HS-5 (cell line): ENCODE measurements around the gene STPG4.
A peak's percentile ranks its signal among the peaks of the same experiment; 100 is the strongest.

Experiments used
- DNase-seq: peaks from one replicate; pipeline ENCODE4 v3.0.0-alpha.2; 2012; ENCODE audit warnings: low read depth

STPG4 gene

DNA sequence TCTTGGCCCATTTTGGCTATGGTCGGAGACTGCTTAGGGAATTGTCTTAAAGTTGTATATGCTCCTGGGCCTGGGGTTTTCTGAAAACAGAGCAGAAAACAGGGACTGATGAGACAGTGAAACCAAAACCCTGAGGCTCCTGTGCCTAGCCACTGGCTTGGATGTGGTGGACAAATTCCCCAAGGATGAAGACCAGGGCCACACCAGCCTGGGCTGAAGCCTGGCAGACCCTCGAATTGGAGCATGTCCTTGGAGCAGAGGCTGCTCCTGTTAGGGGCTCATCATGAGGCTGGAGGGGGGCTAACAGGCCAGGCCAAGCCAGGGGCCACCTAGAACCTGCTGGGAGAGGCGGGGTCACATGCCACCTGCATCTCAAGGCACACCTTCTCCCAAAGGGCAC lies 68.1 kb downstream of the STPG4 start:
- no peak for DNase-seq

DNA sequence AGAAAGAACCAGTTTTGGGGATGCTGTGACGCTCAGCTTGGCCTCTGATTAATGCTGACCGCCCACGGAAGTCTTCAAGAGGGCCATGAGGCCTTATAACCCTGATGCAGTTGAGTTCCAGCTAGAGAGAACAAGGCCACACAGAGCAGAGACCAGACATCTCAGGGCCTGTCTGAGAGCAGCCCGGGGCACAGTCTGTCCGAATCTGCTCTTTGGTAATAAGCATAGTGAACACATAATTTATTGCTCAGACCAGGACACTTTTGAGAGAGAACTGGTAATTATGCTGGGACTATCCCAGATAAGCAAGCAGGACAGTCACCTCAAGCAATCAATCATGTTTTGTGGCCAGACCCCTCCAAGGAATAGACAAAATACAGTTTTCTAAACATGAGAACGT lies 68.5 kb downstream of the STPG4 start:
- DNase-seq: no peak

DNA sequence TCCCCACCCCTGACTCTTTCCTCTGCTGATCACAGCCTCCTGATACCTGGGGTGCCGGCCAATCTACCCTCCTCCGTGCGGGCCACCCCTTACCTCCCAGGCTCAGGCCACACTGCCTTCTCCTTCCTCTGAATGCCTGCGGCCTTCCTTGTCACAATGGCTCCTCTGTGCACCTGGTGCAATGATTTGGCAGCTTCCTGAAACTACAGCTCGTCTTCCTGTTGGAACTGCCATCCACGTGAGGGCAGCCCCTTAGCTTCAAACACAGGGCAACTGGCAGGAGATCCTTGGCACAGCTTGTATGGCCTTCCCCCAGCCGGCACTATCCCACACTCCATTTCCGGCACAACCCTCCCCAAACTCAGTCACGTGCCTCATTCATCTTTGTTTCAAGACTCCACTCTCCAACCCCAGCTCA lies 69.0 kb downstream of the STPG4 start:
- DNase-seq: no peak

DNA sequence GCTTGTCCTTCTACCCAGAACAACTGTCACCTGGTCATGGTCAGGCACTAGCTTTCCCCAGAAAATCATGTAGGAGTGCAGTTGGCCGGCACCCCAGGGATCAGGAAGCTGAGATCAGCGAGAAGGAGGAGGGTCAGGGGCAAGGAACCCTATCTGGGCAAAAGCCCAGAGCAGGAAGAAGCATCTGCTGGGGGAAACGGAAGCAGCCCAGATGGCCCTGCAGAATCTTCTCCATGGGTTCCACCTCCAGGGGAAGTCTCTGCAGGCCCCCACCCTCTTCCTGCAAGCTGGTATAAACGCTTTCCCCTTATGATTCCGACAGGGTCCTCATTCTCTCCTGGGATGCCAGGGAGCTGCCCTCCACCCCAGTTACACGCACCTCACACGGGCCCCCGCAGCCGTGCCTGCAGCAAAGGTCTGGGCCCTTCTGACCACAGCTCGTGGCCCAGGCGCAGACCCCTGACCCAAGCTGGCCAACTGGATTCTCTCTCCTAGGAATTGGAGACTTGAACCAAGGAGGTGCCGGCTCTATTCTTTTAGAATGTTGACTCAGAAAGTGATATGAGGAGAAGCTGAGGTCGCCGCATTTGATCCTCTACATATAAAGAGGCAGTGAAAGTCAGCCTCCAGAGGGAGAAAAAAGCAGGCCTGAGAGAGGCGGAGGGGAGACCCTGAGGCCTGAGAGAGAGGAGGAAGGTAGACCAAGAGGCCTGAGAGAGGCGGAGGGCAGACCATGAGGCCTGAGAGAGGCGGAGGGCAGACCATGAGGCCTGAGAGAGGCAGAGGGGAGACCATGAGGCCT lies 71.0 kb downstream of the STPG4 start:
- no peak for DNase-seq

DNA sequence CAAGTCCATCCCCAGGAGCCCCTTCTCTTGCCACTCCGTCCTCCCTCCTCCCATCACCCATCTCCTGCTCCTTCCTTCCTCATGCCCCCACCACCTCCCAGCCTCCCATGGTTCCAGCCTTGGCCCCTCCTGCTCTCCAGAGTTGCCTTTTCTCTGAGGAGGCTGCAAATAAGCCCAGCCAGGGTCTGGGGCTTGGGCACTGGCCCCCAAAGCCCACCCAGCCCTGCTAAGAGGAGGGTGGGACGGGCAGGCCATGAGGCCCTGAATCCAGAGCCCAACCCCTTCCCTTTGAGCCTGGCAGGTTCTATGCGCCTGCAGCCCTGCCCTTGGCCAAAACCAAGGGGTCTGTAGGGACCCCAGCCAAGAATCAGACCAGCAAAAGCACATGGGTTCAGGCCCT lies 71.6 kb downstream of the STPG4 start:
- DNase-seq: no peak

DNA sequence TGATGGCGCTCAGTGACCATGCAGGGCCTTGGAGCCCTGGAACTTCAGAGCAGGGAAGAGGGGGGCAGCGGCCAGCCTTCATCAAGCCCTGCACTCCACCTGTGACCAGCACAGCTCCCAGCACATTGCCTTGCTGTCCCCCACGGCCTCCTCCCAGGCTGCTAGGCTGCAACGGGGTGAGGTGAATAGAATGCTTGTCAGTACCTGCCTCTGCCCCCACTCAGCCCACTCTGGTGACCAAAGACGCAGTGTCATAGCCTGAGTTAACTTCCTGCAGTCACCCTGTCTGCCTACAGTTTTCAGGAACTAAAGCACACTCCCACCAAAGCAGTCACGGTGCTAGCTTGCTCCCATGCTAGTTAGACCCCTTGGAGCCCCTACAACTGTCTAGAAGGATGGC lies 72.1 kb downstream of the STPG4 start:
- DNase-seq: no peak

DNA sequence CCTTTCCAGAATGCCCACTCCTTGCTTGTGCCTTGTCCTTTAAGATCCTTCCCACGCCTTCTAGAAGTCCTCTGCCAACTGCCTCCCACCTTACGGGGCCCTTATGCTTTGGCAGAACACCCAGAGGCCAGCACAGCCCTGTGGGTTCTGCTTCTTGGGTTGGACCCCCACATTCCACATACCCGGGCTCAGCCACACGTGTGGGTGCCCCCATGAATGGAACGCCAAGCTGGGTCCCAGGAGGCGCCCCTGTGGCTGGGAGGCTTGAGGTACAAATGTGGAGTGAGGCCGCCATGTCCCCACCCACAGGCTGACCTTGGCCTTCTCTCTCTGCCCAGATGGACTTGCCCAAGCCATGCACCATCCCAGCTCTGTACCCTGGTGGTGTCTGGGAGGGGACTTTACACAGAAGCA lies 74.2 kb downstream of the STPG4 start:
- DNase-seq: no peak

DNA sequence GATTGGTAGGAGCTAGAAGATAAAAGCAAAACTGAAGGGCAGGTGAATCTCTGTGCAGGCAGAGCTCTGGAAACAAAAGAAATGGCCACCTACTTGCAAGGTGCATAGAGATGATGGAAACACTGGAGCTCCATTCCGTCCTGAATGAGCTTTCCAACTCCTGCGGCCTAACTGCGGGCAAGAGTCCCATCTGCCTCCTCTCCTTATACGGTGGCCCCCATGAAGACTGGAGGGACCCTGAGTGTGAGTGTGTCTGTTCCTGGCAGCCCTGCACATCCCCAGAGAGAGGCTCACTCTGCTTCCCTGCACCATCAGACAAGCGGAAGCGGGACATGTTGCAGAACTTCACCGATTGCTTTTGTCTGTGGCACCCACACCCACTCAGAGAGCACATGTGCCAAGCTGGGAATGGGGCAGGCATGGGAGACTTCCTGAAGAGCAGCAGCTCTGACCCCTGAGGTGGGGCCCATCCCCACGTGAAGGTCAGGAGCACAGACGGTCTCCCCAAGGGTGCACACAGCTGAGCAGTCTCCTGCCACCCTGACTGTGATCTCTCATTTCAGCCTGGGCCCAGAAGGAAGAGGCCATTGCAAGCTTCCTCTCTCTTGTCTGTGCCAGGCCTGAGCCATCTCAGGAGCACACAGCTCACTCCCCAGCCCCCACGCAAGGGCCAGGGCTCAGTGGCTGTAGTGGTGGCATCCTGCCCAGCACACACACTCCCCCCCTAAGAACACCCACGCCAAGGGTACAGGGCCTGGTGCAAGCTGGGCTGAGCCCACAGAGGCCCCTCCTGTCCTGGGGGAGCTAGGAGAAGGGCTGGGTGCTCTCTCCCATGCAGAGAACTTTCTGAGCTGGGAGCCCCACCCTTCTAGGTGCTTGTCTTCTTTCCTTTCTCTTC lies 75.3 kb downstream of the STPG4 start:
- DNase-seq: no peak

DNA sequence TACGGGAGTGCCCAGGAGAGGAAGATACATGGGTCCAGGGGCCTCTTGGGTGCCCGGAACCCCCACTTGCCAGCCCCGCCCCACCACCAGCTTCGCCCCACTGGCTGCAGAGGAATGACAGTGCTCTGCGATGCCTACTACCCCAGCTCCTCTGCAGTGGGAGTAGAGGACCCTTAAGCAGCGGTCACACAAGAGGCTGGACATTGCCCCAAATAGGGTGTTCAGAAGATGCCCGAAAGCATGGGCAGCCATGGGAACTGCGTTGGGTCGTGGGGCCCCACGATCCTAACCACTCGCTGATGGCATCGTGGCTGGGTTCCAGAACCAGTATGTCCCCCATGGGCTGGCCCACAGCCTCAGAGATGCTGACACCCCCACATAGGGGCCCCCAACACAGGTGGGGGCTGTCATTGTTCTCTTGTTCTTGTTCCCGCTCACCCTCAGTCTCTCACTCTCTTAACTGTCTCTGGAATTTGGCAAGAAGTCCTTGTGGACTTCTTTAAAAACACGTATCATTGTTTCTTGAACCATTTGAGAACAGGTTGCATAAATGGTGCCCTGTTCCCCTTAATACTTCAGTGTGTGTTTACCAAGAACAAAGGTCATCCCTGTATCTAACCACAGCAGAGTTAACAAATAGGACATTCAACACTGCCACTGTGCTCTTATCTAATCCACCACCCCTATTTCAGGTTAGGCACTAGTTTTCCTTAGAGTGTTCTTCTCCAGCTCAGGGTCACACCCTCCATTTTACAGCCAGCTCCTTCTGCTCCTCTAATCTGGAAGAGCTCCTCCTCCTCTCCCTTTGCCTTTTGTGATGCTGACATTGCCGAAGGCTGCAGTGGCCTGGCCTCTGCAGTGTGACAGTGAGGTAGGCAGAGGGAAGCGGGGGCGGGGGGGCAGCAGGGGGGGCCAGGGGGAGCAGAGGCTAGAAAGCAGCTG lies 76.3 kb downstream of the STPG4 start:
- DNase-seq: no peak

DNA sequence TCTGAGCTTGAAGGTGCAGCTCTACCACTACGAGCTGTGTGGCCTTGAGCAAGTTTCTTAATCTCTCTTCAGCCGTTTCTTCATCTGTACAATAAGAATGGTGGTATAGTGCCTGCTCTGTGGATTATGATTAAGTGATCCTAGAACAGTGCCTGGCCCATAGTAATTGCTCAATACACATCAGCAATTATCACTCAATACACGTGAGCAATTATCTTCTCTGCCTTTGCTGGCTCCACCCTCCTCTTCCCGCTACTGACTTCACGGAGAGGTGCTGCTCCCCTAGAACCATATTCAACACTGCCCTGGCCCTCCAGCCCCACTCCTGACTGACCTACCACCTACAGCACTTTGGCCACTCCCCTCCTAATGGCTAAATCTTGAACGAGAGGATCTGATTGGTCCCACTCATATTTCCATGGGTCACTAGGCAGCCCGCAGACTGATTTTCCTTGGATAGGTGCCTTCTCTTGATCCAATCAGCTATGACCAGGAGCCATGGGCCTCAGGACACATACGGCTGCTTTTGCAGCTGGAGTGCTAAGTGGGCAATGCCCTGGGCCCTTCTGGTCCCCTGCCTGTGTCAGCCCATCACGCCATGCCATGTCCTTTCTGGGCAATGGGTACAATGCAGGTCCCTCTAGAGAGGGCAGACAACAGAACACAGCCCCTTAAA lies 77.5 kb downstream of the STPG4 start:
- no peak for DNase-seq

DNA sequence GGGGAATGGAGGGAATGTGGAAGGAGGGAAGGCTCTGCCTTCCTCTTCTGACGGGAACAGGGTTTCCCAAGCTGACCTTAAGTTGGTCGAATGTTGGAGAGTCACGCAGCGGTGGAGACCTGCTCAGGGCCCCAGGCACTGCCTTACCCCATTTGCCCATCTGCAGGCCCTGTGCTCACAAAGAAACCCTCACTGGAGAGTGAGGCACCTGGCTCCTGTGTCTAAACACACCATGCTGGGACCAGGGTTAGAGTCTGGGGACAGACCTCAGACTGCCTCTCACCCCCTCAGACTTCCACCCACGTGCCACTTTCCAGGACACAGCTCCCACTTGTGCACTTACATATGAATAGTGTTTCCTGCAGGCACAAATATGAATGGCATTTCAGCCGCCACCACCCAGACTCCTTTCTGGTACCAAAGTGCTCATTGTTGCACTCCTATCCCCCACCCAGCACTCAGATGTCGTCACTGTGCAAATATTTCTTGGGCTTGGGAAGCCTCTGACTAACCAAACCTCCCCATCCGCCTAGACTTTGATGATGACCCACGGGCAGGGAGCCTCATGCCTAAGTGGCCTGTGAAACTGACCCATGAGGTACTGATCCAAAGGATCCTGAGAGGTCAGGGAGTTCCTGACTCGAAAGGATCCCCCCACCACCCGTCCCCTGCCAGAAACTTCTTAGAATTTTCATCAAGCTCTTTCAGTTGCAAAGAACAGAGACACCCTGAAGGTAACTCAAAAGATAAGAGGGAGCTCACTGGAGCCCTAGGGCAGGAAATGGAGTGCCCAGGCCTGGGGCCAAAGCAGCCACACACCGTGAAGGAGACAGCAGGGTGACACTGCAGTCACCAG lies 78.3 kb downstream of the STPG4 start:
- peak; percentile 96 for DNase-seq

DNA sequence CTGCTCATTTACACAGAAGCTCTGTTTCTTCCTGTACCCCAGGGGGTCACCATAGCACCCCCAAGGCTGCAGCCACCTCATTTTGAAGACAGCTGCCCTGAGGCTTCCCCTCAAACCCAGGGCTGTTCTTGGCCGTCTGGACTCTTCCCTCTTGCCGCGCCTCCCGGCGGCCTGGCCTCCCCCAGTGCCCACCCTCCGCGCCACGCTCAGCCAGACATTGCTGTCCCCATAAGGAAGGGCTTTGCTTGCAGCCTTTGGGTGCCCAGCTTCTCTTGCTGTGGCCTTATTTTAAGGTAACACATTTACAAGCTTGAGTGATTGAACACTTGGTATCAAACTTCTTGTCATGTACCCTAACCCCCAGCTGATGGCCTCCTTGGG lies 79.0 kb downstream of the STPG4 start:
- no peak for DNase-seq

DNA sequence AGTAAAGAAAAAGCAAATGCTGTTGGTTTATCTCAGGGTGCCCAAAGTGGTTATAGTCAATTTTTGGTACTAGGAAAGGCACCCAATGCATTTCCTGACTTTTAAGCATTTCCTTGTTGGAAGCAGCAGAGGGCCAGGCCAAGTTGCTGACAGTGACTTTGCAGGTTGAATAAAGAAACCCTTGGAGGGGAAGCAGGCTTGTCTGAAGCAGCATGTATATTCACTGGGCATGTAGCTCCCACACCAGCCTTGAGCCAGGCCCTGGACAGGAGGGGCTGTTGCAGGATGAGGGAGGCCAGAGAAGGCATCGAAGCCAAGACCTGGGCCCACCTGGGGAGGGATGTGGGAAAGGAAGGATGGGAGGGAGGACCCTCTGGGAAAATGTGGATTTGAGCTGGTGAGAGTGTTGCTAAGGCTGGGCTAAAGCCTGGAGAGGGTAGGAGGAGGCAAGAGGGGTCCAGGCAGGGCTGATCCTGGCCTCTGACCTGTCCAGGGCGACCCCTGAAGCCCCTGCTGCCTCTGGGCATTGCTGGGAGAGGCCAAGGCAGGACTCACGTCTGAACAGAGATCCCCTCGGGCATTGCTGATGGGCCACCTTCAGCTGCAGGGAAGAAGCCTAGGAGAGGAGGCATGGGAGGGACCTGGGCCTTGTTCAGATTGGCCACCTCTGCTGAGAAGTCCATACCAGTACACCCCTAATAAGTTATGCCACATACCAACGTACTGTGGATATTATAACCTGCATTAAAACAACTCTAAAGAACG lies 79.6 kb downstream of the STPG4 start:
- no peak for DNase-seq

DNA sequence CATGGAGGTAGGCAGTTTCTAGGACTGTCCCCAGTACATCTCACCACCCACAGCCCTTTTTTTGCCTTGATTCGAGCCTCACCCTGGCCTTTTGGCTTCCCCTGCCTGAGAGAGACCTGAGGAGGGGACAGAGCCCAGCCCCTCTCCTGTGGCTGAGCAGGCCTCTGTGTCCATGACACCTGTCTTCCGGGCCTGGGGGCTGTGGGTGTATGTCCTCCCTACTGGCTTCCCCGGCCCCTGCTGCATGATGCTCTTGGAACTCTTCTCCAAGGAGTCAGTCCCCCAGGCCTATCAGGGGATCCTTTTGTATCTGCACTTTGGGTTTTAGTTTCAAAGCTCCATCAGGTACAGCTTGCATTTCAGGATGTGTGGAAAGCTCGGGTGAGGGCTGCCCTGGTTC lies 80.4 kb downstream of the STPG4 start:
- no peak for DNase-seq

DNA sequence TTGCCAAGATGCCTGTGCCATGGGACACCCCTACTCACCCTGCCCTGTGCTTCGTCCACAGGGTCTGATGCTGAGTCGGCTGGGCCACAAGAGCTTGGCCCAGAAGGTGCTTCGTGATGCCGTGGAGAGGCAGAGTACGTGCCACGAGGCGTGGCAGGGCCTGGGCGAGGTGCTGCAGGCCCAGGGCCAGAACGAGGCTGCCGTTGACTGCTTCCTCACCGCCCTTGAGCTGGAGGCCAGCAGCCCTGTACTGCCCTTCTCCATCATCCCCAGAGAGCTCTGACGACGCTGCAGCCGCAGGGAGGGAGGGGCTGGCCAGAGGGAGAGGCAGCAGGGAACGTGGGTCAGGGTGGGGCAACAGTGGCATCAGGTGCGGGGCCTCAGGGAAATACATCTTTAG lies 81.5 kb downstream of the STPG4 start:
- no peak for DNase-seq

DNA sequence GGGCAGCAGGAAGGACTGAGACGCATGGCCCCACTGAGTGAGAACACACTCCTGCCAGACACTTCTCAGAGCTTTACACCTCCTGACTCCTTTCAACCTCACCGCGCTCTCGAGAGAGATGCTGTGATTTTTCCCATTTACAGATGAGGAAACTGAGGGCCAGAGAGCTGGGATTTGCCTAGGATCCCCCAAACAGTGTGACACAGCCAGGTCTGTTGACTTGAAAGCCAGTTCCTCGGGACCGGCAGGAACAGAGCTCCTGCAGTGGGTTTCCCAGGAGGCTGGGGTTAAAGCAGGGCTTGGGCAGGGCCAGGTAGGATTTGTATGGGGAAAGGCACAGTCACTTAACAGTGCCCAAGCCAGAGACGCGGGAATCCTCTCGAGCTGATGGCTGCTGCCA lies 81.9 kb downstream of the STPG4 start:
- DNase-seq: no peak

DNA sequence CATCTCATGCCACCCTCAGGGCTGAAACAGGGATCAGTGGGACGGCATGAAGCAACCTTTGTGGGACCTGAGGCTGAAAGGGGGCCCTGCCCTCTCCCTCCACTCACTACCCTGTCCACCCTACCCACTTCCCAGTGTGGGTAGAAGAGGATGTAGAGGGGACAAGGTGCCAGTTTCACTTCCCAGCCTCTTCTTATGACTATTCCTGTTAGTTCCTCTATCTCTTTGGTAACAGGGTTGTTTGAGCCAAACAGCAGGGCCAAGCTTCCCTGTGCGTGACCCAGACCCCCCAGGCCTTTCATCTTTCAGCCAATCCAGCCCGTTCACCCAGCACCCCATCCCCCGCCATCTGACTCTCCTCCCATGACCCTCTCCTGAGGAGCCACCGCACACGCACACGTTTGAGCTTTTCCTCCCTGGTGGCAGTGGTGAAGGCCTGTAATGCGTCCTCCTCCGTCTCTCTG lies 82.3 kb downstream of the STPG4 start:
- DNase-seq: no peak

DNA sequence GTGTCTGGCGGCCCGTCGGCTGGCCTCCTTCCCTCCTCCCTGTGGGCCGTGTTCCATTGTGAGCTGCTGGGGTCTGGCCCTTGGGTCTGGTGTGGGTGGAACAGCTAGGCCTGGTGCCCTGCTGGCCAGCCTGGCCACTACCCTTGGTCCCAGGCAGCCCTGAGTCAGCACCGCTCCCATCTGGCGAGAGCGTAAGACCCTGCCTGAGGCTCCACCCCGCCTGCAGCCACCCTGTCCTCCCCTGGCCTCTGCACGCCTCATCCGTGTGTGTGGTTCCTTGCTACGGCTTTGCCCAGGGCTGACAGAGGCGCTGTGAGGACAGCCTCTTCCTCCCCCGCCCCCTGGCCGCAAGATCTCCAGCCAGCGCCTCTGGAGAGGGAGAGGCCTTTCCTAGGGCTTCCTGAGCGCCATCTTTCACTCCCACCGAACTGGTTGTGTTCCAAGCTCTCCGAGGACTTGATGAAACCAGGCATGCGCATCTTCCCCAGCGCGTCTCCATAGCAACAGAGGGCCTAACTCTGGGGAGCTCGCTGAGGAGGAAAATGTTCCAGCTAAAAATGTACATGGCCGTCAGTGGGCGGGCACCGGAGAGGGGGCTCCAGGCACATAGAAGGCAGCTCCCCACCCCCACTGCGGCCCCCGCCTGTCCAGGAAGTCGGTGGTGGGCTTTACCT lies 83.0 kb downstream of the STPG4 start:
- DNase-seq: no peak
